Fibroblast of the conjunctiva (primary cell): ENCODE data around the gene SARNP.
"Not testable (repeated sequence)": the region's sequence is repeated elsewhere in the genome, so short reads cannot be mapped to it uniquely, and the experiment has no call there.

ENCODE experiments used
- DNase-seq: peaks from one replicate; pipeline ENCODE4 v3.0.0-alpha.2; 2010; ENCODE audit warnings: low read depth

SARNP gene

DNA sequence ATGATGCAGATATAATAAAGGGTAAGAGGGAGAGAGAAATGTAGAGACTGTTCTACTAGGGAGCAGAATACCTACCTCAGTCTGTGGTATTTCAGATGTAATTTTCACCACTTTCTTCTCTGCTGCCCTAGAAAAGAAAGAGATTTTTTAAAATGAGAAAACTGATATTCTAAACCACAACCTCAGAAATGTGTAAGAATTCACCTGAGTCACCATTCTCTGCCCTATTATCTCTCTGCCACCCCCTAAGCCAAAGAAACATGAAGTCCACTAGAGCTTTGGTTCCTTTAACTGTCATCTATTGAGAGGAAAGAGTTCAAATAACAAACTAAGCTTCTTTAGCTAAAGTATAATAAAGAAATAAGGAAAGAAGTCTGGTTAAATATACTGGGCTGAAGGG is 21.6 kb downstream of the SARNP start:
- DNase-seq = no peak

- no peak for DNase-seq
Measured at GRCh38 chr12:55789893-55790292, 27.6 kb downstream of the SARNP start.

- DNase-seq = no peak
Measured at GRCh38 chr12:55789171-55789570, 28.4 kb downstream of the SARNP start.

- no peak for DNase-seq
Measured at GRCh38 chr12:55788546-55788945, 29.0 kb downstream of the SARNP start.

DNA sequence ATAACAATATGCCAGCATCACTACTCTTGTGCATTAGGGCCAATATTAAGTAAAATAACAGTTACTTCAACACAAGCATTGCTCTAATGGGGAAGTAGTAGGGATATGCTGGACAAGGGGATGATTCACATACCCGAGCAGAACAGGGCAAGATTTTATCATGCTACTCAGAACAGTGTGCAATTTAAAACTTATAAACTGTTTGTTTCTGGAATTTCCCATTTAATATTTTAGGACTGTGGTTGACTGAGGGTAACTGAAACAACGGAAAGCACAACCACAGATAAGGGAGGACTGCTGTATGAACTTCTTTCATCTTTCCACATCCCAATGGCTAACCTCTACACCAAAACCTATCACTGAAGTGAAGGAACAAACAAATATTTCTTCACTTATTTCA is 36.8 kb downstream of the SARNP start:
- DNase-seq = no peak

DNA sequence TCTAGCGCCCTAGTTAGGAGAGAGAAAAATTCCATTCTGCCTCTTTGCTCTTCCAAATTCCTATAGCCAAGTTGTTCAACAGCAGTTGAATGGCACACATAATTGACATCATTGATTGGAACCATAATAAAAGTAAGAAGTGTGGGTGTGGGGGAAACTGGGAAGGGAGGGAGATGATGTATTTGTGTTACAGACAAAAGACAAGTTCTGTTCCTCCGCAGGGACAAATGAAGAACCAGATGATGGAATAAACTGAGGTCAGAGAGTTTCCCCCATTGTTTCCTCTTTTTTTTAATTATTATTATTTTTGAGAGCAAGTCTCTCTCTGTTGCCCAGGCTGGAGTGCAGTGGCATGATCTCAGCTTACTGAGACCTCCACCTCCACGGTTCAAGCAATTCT is 39.7 kb downstream of the SARNP start:
- no peak for DNase-seq

DNA sequence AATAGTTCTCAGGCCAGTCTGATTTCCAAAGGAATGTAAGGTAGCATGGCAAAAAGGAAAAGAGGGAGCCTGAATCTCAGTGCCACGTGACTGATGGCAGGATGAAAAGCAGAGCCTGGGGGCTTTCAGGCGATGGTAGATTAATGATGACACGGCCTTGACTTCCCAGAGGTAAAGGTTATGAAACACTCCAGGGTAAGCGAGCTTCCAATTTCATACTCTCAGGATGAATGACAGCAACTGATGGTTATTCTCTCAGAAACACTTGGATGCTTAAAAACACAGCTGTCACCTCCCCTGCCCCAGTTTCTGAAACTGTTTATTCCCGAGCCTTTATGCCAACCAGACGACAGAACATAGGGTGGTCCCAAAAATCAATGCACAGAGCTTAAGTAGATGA is 45.8 kb downstream of the SARNP start:
- DNase-seq = no peak

GRCh38 chr12:55767156-55767555 is 50.4 kb downstream of the SARNP start:
- DNase-seq = no peak

- no peak for DNase-seq
Measured at GRCh38 chr12:55765736-55766290, 51.7 kb downstream of the SARNP start.

DNA sequence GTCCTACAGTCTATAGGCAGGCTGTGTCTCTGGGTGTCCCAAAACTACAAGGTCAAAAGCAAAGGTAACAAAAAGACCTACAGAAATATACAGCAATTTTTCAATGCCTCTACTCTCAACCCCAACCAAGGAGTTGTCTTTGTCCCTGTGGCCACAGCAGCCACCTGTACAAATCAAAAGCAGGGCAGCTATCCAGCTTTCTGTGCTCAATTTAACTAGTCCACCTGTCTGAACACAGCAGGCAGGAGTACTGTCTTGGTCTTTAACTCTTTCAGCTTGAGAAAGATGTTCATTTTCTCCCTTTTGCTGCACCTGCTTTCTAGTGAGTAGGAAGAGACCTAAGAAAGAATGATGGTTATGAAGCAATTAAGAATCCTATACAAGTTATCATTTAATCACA is 54.9 kb downstream of the SARNP start:
- DNase-seq = no peak

DNA sequence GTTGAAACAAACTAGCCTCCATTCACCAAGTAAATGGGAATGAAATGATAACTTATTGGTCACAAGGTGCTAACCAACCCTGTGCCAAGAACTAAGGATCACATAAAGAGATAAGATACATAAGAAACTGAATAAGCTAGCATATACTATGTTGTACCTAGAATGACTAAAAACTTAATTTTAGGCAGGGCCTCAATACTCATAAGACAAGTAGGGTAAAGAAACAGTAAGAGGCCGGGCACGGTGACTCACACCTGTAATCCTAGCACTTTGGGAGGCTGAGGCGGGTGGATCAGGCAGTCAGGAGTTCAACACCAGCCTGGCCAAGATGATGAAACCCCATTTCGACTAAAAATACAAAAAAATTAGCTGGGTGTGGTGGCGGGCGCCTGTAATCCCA is 56.9 kb downstream of the SARNP start:
- DNase-seq = no peak

DNA sequence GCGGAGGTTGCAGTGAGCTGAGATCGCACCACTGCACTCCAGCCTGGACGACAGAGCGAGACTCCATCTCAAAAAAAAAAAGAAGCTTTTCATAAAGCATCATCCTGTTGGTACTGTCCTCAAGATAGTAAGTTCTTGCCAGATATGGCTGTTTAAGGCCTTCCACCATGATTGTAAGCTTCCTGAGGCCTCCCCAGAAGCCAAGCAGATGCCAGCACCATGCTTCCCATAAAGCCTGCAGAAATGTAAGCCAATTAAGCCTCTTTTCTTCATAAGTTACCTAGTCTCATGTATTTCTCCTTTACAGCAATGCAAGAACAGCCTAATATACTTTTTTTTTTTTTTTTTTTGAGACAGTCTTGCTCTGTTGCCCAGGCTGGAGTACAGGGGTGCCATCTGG is 58.9 kb downstream of the SARNP start:
- not testable (repeated sequence) for DNase-seq

GRCh38 chr12:55757701-55758100 is 59.8 kb downstream of the SARNP start:
- DNase-seq = no peak

GRCh38 chr12:55755246-55755645 is 62.3 kb downstream of the SARNP start:
- no peak for DNase-seq

DNA sequence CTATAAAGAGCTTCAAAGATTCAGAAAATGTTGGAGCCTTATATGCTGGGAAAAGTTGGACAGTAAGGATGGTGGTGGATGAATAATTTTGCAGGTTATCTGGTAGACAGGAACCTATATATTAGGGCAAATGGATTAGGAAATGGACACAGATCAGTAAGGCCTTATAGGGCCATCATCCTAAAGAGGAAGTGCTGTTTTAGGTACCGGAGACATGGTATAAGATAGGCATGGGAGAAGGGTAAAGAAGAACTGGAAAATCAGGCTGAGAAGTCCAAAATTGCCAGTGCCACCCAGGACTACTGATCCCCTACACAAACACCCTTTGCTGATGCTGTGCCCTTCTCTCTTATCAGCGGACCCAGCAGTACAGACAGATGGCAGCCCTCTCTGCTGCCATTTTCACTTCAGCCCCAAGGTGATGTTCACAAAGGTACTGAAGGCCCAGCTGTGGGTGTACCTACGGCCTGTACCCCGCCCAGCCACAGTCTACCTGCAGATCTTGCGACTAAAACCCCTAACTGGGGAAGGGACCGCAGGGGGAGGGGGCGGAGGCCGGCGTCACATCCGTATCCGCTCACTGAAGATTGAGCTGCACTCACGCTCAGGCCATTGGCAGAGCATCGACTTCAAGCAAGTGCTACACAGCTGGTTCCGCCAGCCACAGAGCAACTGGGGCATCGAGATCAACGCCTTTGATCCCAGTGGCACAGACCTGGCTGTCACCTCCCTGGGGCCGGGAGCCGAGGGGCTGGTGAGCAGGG is 69.1 kb downstream of the SARNP start:
- DNase-seq = no peak

- DNase-seq = no peak
Measured at GRCh38 chr12:55746913-55747231, 70.7 kb downstream of the SARNP start.

DNA sequence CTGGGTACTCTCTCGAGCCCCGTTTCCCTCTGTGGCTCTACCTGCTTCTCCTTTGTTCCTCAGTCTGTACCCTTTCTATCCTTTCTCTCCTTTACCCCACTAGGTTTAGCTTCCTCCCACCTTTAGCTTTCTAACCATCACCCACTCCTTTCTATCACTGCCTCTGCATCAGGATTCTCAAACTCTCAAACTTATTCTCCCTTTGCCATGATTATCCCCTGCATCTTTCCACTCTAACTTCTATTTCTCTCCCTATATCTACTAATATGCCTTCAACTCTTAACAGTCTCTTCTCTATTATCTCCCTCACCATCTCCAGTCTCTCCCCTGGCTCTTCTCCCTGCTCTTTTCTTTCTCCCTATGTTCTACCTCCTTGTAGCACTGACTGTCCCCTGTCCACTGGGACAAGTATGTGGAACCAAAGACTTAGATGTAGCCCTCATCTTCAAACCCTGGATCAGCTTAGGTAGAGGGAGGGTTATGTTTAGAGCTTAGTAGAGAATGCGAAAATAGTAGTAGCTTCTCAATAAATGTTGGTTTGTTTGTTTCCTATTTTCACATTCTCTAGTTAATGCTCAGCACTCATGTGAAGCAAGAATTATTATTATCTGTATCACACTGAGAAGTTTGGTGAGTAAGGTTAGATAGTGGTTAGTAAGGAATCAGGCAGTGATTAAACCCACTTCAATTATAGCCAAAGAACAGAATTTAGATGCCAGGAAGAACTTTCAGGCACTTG is 71.2 kb downstream of the SARNP start:
- no peak for DNase-seq

GRCh38 chr12:55745361-55746173 is 72.0 kb downstream of the SARNP start:
- DNase-seq = no peak

DNA sequence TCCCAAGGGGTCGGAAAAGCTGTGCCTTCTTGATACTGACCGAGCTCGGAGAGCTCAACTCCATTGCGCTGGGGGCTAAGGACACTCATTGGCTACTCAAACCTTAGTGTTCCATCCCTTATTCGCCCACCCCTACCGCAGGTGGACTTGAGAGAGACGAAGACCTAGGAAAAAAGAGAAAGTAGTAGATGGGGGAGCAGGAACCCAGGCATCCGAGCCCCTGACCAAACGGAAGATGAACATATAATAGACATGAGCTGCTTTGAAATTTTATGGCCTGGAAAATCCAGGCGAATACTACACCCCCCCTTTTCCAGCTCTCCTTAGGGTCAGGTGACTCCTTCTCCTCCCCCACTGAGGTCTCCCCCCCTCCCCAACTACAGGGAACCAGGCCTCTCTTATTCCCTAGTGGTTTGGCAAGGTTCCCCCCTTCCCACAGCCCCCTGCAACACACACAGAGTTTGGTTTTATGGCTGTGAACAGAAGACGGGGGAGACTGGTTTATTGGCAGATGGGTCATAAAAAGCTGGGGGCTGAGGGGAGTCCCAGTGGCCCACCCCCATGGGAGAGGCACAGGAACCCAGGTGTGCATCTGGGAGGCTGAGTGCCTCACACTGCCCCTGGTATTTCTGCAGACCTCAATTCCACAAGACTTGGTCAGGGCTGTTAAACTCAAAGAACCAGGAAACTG is 73.0 kb downstream of the SARNP start:
- no peak for DNase-seq

DNA sequence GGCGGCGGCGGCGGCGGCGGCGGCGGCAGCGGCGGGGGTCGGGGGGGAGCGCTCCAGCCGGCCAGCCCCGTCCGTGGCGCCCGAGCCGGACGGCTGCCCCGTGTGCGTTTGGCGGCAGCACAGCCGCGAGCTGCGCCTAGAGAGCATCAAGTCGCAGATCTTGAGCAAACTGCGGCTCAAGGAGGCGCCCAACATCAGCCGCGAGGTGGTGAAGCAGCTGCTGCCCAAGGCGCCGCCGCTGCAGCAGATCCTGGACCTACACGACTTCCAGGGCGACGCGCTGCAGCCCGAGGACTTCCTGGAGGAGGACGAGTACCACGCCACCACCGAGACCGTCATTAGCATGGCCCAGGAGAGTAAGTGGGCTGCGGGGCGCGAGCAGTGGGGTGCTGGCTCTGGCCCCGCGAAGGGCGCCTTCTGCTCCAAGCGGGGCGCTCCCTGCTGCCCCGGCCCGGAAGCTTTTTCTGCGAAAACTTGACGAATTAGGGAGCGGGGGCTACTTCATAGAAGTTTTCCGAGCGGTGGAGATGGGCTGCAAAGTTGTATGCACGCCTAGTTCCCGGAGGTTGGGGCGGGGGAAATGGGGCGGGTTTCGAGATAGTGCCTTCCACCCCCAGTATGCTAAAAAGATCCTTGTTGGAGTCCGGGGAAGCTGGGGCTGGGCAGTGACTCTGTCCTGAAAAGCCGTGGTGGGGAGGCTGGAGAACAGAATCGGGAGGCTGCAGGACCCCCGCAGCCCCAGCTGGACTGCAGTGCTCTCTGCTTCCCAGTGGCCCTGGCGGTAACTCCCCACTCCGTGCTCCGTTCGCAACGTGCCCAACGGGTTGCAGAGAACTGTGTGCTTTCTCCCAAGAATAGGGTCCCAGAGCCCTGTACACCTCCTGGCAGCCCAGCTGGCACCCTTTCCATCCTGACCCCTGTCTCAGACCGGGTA is 73.9 kb downstream of the SARNP start:
- DNase-seq = no peak
